D721Med (cell line): ENCODE measurements around the gene GRM5.

ENCODE experiments used
- DNase-seq: peaks from one replicate; pipeline ENCODE4 v3.0.0; 2011; ENCODE audit warnings: low spot score; ENCODE audit not compliant: insufficient read length
- FAIRE-seq: peaks from 2 replicates; lab custom pipeline; 2011; peaks lifted over from hg19 to GRCh38; lab: Jason Lieb, UNC
- CTCF ChIP-seq: IDR thresholded peaks from 2 replicates; pipeline ENCODE4 v1.5.1; 2012; ENCODE audit warnings: mild to moderate bottlenecking, control low read depth; ENCODE audit not compliant: insufficient read depth; ENCODE audit errors: missing control alignments

Gene GRM5

GRCh38 chr11:88801484-88802123 lies 264.2 kb downstream of the GRM5 start:
- TF ChIP-seq CTCF, result no peak
- FAIRE-seq (no peak), DNase-seq (no peak)

- FAIRE-seq (no peak), DNase-seq (no peak)
- no peak for TF ChIP-seq CTCF
Measured at GRCh38 chr11:88799771-88800500, 265.8 kb downstream of the GRM5 start.

- DNase-seq, result no peak
- TF ChIP-seq CTCF, result no peak
- FAIRE-seq, result no peak
Measured at GRCh38 chr11:88790182-88790581, 275.6 kb downstream of the GRM5 start.

- no peak for FAIRE-seq
- no peak for DNase-seq
- no peak for TF ChIP-seq CTCF
Measured at GRCh38 chr11:88779577-88779976, 286.2 kb downstream of the GRM5 start.

GRCh38 chr11:88770475-88771079 lies 295.2 kb downstream of the GRM5 start:
- FAIRE-seq (no peak), DNase-seq (no peak)
- TF ChIP-seq CTCF, result no peak

GRCh38 chr11:88744140-88744539 lies 321.6 kb downstream of the GRM5 start:
- no peak for FAIRE-seq
- DNase-seq, result no peak
- no peak for TF ChIP-seq CTCF
